ENCODE measurements around the gene DEFB129.
A peak's percentile ranks its signal among the peaks of the same experiment; 100 is the strongest.

The DEFB129 gene

DNA sequence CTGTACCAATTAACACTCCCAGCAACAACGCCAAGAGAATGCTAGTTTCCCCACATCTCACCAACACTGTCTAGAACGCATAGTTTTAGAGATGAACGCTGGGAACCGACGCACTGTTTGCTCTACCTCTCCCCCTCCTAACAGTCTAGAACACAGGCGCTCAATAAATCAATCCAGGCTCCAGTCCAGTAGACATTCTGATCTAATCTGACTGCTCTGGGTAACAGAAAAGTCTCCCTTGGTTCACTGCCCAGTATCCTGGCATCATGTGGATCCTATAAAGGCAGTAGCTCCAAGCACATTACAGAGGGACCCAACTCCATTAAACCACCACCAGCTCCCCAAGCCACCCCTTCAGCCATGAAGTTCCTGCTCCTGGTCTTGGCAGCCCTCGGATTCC is 30.4 kb downstream of the DEFB129 start, which contains the start of gene DEFB132:
TSS of gene DEFB132 (plus strand) at position 306 of the 400 bp plus-strand sequence. CDS start at position 361, 55 bp downstream.
- DNase-seq: no peak

DNA sequence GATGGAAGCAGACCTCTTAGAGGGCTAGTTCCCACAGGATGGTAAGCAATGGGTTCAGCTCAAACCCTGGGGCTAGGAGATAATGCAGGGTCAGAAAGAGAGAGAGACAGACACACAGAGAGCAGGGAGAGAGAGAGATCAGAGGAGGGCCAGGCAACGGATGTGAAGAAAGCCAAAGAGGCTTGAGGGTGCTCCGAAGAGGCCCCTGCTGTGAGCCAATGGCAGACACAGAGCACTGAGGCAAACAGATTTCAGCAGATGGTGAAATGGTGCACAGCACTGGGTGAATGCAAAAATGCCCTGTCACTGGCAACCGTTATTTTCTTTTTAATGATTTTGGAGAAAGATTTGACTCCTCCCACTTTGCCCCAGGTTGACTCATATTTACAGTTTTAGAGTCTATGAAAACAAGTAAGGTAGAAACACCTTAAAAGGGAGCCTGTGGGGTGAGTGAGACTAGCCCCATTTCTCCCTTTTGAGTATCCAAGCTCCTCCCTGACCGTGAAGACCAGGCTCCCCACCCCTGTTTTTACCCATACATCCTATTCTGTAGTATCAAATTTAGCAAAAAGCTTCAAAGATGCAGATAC is 31.3 kb downstream of the DEFB129 start:
- no peak for DNase-seq

DNA sequence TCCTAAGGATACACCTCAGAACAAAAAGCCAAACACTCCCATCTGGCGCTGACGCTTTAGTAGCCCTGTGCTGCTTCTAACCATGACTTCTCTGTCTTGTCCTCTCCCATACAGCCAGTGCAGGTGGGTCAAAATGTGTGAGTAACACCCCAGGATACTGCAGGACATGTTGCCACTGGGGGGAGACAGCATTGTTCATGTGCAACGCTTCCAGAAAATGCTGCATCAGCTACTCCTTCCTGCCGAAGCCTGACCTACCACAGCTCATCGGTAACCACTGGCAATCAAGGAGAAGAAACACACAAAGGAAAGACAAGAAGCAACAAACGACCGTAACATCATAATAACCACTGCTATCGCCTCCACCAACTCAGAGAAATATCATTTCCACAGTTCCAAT is 31.9 kb downstream of the DEFB129 start:
- DNase-seq: no peak

DNA sequence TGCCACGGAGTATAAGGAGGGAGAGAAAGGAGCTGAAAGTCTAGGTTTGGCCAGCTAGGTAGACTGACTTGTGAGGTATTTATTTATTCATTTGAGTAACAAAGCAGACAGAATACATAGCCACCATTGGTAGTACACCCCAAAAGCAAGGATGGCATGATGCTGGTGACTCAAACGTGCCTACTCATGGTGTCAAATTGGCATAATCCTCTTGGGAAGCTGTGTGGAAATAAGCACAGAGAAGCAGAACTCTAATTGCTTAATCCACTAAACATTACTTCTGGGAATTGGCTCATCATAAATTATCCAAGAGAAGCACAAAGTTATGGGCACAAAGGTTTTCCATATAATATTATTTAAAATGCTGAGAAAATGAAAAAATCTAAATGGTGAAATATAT is 32.9 kb downstream of the DEFB129 start:
- no peak for DNase-seq

DNA sequence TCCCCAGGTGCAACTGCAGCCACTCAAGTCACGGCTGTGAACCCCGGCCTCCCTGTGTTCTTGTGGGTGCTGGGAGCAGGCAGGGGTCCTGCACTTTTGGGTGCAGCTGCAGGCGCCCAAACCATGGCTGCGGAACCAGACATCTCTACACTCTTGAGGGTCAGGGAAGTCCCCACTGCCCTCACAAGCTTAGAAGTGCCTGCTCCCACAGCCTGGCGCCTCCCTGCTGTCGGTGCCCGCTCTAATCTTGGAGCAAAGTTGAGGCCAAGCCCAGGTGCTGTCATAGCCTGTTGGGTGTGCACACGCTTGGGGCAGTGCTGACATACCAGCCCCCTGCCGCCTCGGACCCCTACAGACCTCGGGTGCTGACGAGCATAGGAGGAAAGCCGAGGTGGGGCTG is 36.6 kb downstream of the DEFB129 start:
- no peak for DNase-seq

DNA sequence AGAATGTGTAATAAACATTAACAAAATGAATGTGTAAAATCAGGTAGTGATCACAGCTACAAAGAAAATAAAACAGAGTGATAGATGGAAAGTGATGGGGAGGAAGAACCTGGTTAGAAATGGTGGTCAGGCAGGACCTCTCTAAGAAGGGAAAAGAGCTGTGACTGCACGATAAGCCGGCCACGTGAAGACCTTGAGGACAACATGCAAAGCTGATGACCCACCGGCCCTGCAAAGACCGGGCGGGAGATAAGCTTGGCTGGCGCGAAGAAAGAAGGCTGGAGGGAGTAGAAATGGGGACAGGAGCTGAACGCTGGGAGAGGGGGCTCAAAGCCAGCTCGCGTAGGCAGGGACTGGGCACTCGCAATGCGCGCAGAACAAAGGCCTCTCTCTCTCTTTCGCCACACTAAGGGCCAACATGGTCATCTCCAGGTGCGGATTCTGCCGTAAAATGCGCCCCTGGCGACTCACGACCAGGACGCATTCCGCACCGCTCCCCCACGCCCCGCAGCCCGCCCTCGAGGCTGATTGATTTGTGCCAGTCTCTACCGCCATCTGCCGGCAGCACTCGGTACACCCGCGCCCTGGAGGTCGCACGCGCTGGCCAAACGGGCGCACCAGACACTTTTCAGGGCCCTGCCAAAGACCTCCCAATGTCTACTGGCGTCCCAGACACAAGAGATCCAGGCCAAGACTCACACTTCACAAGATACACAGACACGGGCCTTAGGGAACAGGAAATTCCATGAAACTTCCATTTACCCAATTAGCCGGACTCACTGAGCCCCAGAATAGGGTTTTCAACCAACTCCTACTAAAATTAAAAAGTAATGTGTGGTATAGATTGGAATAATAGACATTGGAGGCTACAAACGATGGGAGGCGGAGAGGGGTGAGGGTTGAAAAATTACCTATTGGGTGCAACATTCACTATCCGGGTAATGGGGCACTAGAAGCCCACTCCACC is 39.8 kb downstream of the DEFB129 start:
- peak; percentile 83 for DNase-seq

DNA sequence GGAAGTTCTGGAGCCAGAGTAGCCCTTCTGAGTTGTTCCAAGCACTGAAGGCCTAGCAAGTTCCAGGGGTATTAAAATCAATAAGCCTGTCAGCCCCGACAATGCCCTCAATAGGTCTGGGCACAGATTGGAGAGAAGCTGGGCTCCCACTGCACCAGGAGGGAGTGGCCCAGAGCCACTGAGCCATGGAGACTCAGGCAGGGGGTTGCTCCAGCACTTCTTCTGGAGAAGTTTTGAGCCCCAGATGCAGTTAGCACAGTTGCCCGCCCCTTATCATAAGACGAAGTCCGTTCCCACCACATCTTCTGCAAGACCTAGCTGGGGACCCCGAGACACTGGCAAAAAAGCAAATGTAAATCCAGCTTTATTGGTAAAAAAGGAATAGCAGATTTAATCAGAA is 43.5 kb downstream of the DEFB129 start:
- DNase-seq: no peak

DNA sequence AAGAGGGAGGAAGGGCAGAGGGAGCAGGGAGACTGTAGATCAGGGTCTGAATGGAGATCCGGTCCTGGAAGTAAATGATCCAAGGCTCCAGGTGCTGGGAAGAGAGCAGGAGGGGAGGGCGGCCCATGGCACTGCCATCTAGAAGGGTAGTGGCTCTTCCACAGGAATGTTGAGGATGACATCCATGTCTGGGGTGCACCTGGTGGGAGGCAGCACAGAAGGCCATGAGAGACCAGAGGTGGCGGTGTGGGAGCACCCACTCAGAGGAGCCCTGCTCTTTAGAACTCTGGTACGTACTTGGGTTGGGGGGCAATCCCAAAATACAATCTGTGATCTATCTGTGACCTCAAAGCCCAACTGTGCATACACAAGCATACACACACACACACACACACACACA is 44.0 kb downstream of the DEFB129 start:
- no peak for DNase-seq

DNA sequence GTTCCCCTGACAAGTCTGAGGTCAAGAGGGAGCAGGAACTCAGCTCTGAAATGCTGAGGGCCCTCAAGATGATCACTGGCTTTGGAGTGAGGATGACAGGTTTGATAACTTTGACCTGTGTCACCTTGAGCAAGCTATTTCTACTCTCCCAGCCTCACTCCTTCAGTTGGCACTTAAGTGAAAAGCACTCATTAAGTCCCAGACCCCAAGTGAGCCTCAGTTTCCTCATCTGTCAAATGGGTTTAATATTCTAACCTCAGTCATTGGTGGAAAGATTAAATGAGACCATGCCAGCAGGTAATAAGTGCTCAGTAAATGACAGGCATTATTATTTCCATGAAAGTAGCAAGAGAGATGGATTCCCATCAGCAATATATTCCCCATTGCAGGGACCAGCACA is 44.5 kb downstream of the DEFB129 start:
- DNase-seq: no peak

DNA sequence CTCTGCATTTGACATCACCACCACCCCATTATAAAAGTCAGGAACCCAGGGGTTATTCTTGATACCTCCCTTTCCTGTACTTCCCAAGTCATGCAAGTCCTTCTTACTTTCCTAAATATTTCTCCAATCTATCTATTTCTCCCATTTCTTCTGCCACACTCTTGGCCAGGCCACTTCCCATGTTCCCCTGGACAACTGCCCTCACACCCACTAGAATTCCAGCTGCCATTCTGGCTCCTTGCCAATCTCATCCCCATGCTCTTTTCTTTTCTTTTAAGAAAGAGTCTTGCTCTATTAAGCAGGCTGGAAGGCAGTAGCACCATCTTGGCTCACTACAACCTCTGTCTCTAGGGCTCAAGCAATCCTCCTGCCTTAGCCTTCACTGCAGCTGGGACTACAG is 45.7 kb downstream of the DEFB129 start:
- DNase-seq: no peak

DNA sequence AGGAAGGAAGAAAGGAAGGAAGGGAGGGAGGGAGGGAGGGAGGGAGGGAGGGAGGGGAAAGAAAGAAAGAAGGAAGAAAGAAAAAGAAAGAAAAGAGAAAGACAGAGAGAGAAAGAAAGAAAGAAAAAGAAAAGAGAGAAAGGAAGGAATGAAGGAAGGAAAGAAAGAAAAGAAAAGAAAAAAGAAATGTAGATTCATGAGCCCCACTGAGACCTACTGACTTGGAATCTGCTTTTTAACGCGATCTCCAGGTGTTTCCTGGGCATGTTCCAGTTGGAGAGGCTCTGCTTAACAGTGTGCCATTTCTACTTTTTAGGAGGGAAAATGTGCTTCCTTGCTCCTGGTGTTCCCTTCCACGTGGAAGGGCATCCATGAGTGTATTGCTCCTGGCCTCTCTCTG is 46.8 kb downstream of the DEFB129 start:
- no peak for DNase-seq

DNA sequence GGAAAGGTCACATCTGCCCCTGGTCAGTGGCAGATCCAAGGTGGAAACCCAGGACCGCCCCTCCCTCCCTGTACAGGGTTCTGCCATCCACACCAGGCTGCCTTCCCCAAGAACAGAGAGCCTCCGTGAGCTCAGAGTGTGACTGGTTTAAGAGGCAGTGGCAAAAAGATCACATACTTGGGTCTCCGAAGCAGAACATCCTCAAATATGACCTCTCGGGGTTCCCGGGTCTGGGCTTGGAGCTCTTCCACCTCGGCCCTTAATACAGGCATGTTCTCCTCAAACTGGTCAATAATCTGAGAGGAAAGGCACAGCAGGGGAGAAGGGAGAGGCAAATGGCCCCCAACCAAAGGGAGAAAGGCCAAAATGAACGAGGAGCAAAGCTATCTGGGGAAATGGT is 48.7 kb downstream of the DEFB129 start:
- DNase-seq: no peak

DNA sequence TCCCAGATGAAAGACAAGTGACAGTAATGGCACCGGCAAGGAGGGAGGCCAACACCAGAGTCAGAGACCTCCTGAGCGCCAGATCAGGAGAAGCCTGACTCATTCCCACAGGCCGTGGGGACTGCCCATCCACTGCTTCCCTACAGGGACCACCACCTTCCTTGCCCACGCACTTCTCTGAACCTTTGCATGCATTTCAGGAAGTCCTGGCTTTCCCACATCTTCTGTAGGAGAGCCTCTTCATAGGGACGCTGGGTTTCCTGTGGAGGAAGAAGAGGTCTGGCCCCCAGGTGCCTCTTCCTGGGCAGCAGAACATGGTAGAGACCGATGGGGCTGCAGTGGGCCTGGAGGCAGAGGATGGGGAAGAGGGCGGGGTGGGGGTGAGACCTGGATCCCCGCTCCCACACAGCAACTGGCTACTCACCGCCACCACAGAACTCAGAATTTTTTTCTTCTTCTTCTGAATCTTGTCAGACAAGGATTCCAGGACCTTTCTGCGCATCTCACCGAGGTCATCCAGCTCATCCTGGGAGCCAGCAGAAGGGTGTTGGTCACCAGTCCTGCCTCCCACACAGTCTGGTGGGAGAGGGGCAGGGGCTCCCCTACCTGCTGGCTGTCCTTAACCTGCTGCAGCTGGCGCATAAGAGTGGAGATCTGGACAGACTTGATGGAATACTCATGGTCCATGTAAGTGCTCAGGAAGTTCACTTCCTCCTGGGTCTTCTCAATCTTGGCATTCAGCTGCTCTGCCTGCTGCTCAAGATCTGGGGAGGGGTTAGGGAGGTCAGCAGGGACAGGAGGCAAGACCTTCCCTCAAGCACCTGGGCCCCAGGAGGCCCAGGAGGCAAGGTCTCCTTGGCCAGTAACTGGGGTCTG is 49.8 kb downstream of the DEFB129 start:
- DNase-seq: no peak

DNA sequence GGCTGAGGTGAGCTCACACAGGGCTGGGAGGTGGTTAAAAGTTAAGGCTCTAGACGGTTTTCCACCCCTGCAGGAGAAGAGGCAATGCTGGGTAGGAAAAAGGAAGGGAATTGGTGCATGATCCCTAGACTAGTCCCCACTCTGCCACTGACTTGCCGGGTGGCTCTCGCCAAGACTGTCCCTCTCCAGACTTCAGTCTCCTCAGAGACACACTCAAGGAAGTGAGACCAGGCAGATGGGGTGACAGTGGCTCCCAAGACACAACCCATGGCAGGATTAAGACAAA is 50.4 kb downstream of the DEFB129 start:
- DNase-seq: no peak

DNA sequence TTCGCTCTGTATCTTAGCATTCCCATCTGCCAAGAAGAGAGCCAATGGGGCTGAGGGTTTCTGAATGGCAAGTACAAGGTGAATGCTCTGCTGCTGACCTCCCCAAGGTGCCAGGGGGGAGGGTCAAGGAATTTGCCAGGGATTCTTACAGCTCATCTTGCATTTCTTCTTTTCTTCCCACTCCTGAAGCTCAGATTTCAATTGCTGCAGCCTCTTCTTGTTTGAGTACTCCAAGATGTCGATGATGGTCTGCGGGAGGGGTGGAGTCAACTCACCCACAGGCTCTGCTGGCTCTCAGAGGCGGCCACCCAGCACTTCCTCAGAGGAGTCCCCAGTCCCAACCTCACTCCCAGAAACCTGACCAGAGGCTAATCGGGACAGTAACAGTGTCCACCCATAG is 51.1 kb downstream of the DEFB129 start:
- DNase-seq: no peak

DNA sequence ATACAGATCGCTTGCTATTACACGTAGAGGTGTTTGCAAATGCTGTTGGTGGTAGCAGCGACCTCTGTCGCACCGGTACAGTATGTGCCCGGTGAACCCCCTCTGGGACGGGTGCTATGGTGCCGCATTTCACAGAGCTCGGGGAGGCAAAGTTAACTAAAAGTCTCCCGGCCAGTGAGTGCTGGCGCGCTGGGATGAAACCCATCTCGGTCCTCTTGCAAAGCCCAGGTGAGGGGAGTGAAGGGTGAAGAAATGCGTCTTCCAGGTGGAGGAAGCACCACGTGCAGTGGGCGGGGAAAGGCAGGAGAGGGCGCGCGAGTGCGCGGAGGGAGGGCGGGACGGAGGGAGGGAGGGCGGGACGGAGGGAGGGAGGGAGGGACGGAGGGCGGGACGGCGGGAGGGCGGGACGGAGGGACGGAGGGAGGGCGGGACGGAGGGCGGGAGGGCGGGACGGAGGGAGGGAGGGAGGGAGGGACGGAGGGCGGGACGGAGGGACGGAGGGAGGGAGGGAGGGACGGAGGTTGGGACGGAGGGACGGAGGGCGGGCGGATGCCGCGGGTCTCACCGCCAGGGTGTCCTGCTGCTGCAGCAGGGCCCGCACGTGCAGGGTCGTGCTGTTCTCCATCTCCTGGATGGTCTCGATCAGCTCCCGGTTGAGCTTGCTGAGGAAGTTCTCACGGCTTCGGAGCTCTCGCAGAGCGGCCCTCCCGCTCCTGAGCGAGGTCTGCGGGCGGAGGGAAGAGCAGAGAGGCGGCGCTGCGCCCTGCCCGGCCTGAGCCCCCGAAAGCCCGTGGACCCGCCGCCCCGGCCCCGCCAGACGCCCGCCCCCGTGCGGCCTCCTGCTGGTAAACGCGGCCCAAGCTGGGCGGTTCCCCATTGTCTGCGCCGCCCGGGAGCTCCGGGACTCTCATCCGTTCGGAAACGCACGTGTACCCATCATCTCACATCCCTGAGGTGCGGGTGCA is 51.8 kb downstream of the DEFB129 start:
- no peak for DNase-seq

Measured in NCI-H1092 treated with DMSO at 0.1 percent for 48 hours (cell line).